ENCODE results near the gene SPRR2E.
"Not testable (repeated sequence)": the region's sequence is repeated elsewhere in the genome, so short reads cannot be mapped to it uniquely, and the experiment has no call there.

Gene SPRR2E

GRCh38 chr1:153119491-153119971 lies 25.2 kb upstream of the SPRR2E start:
- Histone ChIP-seq H3K9ac (no peak overlapping the region), H3K27ac (no peak overlapping the region), H3K4me3 (ENCODE audit: low read depth, low read length) (no peak overlapping the region), H3K36me3 (ENCODE audit: control insufficient read depth, insufficient read depth, low read length) (no peaks in the 10 kb centered on the region), H3K79me2 (no peaks in the 10 kb centered on the region), H3K4me1 (no peaks in the 10 kb centered on the region), H3K27me3 (ENCODE audit: control insufficient read depth, insufficient read depth, low read length) (no peaks in the 10 kb centered on the region), H3K9me3 (ENCODE audit: control insufficient read depth, low read length) (no peaks in the 10 kb centered on the region), H3K4me2 (ENCODE audit: low read length) (no peak overlapping the region), H2AFZ (no peak overlapping the region)
- no peak for TF ChIP-seq CTCF (IDR thresholded peaks at IDR 0.05)

GRCh38 chr1:153115264-153115663 lies 20.9 kb upstream of the SPRR2E start:
- not testable (repeated sequence) for H3K9me3 ChIP-seq (ENCODE audit: control insufficient read depth, low read length); H3K4me3 ChIP-seq (ENCODE audit: low read depth, low read length); H3K4me2 ChIP-seq (ENCODE audit: low read length); H3K4me1 ChIP-seq; H3K79me2 ChIP-seq; H3K36me3 ChIP-seq (ENCODE audit: control insufficient read depth, insufficient read depth, low read length); H3K9ac ChIP-seq; H3K27ac ChIP-seq; H3K27me3 ChIP-seq (ENCODE audit: control insufficient read depth, insufficient read depth, low read length); H2AFZ ChIP-seq

- Histone ChIP-seq H3K9me3 (ENCODE audit: control insufficient read depth, low read length) (no peaks in the 10 kb centered on the region), H3K9ac (no peak within 1 kb of the TSS), H3K36me3 (ENCODE audit: control insufficient read depth, insufficient read depth, low read length) (no peaks in the 10 kb centered on the region), H2AFZ (no peak within 1 kb of the TSS), H3K4me2 (ENCODE audit: low read length) (no peak within 1 kb of the TSS), H3K27me3 (ENCODE audit: control insufficient read depth, insufficient read depth, low read length) (no peaks in the 10 kb centered on the region), H3K79me2 (no peaks in the 10 kb centered on the region), H3K4me3 (ENCODE audit: low read depth, low read length) (no peak within 1 kb of the TSS), H3K27ac (no peak within 1 kb of the TSS), H3K4me1 (no peaks in the 10 kb centered on the region)
- no peak for TF ChIP-seq CTCF (IDR thresholded peaks at IDR 0.05)
Measured at GRCh38 chr1:153113416-153113815, 19.1 kb upstream of the SPRR2E start, which contains the start of gene SPRR2F. Gene SPRR2F (minus strand): TSS chr1:153113516. CDS start chr1:153112733, 783 bp downstream.

GRCh38 chr1:153112454-153112853 lies 18.1 kb upstream of the SPRR2E start:
- H3K4me3 ChIP-seq (ENCODE audit: low read depth, low read length); H3K4me2 ChIP-seq (ENCODE audit: low read length); H2AFZ ChIP-seq; H3K79me2 ChIP-seq; H3K4me1 ChIP-seq; H3K27ac ChIP-seq; H3K9me3 ChIP-seq (ENCODE audit: control insufficient read depth, low read length); H3K27me3 ChIP-seq (ENCODE audit: control insufficient read depth, insufficient read depth, low read length); H3K9ac ChIP-seq; H3K36me3 ChIP-seq (ENCODE audit: control insufficient read depth, insufficient read depth, low read length): not testable (repeated sequence)

- Histone ChIP-seq H3K4me3 (ENCODE audit: low read depth, low read length) (no peak overlapping the region), H3K27ac (no peak overlapping the region), H3K9me3 (ENCODE audit: control insufficient read depth, low read length) (no peaks in the 10 kb centered on the region), H3K4me1 (no peaks in the 10 kb centered on the region), H3K4me2 (ENCODE audit: low read length) (no peak overlapping the region), H2AFZ (no peak overlapping the region), H3K27me3 (ENCODE audit: control insufficient read depth, insufficient read depth, low read length) (no peaks in the 10 kb centered on the region), H3K9ac (no peak overlapping the region), H3K79me2 (no peaks in the 10 kb centered on the region), H3K36me3 (ENCODE audit: control insufficient read depth, insufficient read depth, low read length) (no peaks in the 10 kb centered on the region)
- TF ChIP-seq CTCF (IDR thresholded peaks at IDR 0.05), result no peak
Measured at GRCh38 chr1:153100245-153100644, 5.9 kb upstream of the SPRR2E start.

GRCh38 chr1:153099461-153100045 lies 5.2 kb upstream of the SPRR2E start:
- no peak overlapping the region for H3K4me3 ChIP-seq (ENCODE audit: low read depth, low read length)
- no peak overlapping the region for H3K4me2 ChIP-seq (ENCODE audit: low read length)
- H3K4me1 ChIP-seq, result no peaks in the 10 kb centered on the region
- H3K36me3 ChIP-seq (ENCODE audit: control insufficient read depth, insufficient read depth, low read length), result no peaks in the 10 kb centered on the region
- no peak for TF ChIP-seq CTCF (IDR thresholded peaks at IDR 0.05)
- no peaks in the 10 kb centered on the region for H3K79me2 ChIP-seq
- H3K9ac ChIP-seq, result no peak overlapping the region
- no peaks in the 10 kb centered on the region for H3K27me3 ChIP-seq (ENCODE audit: control insufficient read depth, insufficient read depth, low read length)
- no peak overlapping the region for H3K27ac ChIP-seq
- H3K9me3 ChIP-seq (ENCODE audit: control insufficient read depth, low read length), result no peaks in the 10 kb centered on the region
- H2AFZ ChIP-seq, result no peak overlapping the region
